ENCODE data around the gene ICA1L.

Gene ICA1L

DNA sequence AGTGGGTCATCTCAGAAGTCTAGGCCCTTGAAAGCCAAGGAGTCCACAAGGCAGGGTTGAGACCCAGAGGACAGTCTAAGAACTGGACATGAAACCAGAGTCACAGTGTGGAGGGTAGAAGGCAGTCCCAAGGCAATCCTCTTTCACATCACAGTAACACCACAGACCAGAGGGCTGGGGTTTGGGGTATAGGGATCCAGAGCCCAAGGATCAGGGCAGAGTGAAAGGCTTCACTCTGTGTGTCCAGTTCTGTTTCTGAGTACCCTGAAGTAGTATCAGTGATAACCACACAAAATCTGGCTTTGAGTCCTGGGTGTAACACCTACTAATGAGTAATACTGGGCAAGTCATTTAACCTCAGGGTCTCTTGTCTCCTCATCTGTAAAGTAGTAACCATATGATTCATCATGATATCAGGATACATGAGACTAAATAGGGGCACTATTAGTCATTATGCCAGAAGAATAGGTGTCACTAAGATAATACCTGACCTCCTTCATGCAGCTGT, 91.0 kb downstream of the ICA1L start:
- DNase-seq: no peak

DNA sequence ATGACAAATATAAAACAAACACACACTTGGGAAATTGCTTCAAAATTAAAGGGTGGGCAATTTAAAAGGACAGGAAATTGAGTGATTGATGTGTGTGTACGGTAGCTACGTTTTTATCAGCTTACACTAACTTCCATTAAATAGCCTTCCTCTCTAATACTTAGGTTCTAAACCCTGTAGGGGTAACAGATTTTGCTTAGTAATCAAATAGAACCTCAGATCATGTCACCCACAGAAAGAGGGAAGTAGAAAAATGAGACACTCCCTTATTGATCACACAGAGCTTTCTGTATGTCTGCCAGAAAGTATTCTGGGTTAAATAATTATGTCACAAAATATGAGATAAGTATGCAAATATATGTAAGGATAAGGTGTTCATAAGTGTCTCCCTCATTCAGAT, 93.3 kb downstream of the ICA1L start:
- no peak for DNase-seq

DNA sequence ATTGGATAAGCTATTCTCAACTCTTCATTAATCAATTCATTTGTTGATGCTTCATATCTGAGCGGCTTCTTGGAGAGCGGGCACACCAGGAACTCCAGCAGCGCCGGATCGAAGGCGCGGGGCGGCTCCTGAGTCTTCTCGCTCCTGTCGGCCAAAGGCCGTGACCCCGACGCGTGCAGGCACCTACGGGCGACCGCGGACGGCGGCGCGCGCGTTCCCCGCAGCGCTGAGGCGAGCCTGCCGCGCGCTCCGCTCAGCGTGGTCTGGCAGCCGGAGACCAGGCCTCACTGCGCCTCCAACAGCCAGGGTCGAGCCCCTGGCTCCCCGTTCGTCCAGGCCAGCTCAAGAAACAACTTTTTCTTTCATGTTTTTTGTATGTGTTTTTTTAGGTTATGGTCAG, 97.5 kb downstream of the ICA1L start:
- no peak for DNase-seq

DNA sequence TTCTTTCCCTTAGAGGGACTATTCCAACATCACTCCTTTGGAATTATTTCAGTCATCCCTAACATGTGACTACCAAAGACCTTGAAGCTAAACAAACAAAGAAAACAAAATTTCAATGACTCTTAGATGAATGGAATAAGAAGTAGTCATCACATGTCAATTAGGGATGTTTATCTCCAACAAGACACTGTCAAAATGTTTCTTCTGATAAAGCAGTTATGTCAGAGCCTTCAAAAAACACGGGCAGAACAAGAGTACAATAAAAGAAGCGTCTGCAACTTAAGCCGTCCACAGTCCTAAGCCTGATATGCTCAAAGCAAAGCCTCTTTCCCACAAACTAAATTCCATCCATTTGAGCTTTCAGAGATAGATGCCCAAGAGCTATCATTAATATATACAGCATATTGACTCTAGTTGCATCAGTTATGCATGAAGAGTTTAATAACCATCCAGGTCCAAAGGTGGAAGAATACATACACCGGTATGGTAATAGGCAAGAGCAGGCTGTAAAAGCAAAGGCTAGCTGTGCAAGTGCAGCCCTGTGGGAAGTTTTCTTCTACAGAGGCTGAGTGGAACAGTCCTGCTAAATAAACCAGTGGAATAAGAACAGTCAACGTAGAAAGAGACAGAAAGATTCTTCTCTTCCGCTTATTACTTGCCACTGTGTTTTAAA, 98.1 kb downstream of the ICA1L start:
- no peak for DNase-seq

DNA sequence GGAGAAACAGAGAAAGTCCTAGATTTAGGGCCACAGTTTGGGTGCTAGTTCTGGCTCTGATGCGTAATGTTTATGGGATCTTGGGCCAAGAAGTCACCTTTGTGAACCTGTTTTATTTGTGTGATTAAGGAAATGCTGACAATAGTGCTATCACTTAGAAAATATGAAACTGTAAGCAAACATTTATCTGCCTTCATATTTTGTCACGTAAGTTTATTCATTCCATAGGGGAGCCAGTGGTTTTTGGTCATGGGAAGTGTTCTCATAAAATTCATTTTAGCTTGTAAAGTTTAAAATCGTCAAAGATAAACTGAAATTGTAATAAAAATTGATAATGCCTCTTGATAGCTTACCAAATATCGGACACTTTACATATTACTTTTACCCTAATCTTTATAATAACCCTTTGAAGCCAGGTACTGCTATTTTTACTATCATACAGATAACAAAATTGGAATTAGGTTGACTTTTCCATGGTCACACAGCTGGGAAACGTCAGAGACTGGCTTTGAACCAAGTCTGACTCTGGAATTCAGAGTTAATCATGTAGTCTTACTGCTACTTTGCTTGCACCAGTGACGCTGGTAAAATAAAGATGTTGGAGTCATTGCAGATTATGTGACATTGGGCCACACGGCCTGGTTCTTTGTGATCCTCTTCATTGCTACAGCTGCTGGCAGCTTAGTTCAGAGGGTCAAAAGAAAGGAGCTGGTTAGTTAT, 99.7 kb downstream of the ICA1L start:
- DNase-seq: no peak

DNA sequence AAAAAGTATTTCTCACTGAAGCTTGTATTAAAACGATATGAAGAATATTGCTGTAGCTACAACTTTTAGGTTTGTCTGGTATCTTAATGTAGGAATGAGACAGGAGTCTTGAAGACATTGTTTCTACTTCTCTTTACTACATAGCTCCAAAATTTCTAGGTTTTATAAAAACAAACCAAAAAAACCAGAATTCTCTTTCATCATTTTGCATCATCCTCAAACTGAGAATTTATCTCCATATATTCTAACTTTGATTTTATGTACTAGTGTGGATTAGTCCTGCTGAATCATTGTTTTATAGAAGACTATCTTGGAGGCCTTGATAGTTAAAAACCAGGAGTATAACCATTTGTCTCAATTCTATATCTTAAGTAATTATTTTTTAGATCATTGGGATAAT, 100.2 kb downstream of the ICA1L start:
- no peak for DNase-seq

DNA sequence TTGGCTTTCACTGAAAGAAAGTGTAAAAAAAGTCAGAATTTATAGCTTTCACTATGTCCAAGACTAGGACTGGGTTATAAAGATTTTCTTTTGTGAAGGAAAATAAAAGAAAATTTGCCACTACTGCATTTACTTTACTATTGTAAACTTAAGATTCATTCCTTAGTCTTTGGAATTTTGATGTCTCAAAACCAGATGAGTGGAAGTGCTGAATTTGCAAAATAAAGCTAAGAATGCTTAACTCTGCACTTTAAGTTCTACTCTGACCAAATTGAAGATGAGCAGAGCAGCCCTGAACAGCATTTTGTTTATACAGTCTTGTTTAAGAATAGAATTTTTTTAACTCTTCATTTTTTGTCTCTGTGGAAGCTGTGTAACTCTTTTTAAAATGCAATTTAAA, 102.4 kb downstream of the ICA1L start:
- DNase-seq: no peak

DNA sequence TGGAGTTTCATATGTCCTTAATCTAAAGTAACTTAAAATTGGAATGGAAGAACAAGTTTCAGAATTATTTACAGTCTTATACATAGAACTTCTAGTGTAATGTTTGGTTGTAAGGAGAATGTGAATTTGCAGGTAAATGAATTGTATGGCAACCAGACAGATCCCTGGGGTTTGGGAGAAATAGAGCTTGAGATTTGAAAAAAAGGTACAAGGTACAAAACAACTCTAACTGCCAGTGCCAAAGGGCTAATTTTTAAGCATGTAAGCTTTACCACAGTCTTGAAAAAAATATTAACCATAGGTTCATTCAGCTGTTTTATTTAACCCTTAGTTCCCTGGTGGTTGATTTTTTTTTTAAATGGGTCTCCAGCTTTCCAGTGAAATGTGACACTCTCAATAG, 103.3 kb downstream of the ICA1L start:
- DNase-seq: no peak

DNA sequence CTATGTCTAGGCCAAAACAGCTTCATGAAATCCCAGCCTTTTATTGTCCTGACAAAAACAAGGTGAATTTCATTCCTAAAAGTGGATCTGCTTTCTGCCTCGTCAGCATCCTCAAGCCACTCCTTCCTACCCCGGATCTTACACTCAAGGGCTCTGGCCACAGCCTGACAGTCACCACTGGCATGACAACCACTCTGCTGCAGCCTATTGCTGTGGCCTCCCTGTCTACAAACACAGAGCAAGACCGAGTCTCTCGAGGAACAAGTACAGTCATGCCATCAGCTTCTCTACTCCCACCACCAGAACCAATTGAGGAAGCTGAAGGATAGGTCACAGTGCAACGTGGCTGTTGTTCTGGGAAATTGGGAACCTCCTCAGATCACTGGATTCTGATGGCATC, 106.1 kb downstream of the ICA1L start:
- no peak for DNase-seq

DNA sequence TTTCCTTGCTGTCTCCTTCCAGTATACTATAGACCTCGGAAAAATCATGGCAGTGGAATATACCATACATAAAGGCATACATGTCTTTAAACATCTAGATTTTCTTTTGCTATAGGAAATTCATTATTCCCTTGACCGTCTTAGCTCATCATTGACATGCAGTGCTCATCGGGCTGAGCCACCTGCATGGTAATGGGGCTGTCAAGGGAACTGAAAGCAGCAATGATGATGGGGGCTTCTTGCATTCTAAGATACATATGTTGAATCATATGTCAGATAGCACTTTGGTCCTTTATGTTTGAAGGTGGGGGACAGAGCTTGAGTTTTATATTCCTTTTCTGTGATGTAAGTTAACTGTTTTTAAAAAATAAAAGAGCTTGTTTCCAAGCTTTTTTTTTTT, 106.6 kb downstream of the ICA1L start:
- DNase-seq: no peak

DNA sequence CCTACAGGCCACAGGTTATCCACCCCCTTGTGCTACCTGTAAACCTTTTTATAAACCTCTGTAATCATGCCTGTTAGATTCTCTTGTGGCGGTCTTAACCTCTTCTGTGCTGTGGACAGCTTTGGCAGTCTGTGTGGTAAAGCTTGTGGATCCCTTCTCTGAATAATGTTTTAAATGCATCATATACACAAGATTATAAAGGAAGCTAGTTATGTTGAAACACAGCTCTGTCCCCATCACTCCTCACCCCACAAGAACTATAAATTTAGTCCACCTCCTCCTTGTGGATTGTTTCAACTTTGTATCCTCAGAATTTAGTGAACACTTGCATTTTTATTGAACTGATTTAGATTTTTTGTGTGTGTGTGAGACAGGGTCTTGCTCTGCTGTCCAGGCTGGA, 107.7 kb downstream of the ICA1L start:
- DNase-seq: no peak

DNA sequence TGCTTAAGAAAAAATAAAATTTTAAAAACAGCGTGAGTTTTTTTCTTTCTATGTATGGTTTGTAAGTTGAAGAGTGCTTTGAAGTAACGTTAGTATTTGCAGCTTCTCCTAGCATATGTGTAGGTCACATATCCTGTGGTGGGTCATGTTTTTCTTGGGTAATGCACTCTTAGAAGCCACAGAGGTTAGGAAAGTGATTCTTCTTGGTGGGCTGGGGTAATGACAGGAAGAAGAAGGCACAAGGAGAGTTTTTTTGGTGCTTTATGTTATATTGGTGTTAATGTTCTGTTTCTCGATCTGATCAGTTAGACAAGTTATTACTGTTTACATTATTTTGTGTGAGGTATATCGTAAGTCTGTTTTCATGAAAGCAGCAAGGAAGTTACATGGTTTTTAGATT, 109.0 kb downstream of the ICA1L start:
- DNase-seq: no peak

DNA sequence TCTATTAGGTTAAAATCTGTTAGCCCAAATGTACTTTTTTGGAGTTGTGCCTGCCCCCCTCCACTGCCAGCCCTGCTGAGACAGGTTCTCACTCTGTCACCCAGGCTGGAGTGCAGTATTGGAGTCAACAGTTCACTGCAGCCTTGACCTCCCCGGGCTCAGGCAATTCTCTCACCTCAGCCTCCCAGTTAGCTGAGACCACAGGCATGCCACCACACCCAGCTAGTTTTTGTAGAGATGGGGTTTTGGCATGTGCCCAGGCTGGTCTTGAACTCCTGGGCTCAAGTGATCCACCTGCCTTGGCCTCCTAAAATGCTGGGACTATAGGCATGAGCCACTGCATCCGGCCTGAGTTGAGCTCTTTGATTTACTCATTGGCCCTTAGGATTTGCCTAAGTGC, 110.7 kb downstream of the ICA1L start:
- DNase-seq: no peak

DNA sequence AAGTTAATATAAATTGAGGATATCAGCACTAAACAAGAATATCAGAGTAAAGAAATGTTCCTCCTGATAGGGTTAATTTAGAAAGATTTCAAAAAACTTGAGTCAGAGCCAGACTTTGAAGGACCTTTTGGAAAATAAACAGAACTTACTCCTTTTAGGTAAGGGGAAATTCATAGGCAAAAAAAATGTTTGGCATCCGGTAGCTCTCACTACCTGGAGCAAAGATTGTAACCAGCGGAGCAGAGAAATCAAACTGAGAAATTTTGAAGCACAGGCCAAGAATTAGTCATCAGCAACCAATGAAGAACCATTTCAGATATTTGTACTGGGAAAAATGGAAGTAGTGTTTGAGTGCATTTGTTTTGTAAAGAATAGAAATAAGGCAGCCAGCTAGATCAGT, 113.0 kb downstream of the ICA1L start:
- DNase-seq: no peak

DNA sequence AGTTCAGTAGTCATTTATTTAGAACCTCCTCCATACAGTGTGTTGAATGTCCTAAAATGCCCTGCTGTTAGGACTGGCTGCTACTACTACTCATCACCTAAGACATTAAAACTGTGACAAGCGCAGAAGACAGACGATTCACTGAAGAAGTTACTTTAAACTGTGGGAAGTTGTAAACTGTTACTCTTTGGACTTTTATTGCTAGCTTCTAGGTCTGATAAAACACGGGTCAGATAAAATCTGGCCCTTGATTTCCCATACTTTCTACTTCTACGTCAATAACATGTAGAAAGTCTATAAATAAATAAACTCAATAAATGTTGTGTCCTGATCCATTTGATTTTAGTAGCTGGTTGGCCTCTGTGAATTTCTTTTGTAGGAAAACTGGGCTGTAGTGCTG, 113.4 kb downstream of the ICA1L start:
- DNase-seq: no peak

DNA sequence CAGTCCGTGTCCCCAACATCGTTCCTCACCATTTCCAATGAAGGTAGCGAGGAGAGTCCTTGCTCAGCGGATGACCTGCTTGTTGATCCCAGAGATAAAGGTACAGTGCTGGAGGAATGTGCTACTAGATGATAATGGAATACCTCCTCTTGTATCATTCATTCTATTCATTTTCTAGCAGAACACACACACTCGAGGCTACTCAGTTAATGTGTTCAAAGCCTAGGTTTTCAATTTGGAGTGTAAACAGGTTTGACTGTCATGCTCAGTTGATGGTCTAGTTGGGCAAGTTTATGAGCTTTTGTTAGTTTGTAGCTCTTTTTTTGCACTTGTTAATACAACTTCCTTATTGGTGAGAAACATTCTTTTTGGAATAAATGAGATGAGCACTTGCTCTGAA, 114.2 kb downstream of the ICA1L start:
- DNase-seq: no peak

DNA sequence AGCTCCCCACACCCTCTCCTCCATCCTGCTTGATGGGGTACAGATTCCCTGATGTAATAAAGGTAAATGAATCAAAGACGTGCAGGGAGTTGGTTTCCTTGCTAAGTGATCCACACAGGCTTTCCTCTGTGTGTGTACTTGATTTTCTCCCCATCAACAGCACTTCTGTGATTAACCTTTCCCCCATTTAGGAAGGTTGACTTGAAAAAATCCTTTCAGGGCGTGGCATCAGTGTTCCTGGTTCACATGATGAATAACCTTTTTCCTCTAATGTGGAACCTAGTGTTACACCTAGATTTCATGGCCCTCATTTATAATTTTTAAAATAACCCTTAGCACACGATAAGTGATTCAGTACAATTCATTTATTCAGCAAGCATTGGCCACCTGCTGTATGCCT, 115.0 kb downstream of the ICA1L start:
- no peak for DNase-seq

DNA sequence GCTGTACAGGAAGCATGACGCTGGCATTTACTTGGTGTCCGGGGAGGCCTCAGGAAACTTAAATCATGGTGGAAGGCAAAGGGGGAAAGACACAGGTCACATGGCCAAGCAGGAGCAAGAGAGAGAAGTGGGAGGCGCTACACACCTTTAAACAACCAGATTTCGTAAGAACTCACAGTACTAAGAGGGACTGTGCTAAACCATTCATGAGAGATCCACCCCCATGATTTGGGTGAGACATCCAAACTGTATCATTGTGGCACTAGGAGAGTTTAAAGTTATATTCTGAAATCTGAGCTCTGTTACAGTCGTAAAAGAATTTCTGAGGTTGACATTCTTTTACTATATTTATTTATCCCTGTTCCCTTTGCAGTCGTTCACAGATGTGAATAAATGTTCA, 116.6 kb downstream of the ICA1L start:
- no peak for DNase-seq

DNA sequence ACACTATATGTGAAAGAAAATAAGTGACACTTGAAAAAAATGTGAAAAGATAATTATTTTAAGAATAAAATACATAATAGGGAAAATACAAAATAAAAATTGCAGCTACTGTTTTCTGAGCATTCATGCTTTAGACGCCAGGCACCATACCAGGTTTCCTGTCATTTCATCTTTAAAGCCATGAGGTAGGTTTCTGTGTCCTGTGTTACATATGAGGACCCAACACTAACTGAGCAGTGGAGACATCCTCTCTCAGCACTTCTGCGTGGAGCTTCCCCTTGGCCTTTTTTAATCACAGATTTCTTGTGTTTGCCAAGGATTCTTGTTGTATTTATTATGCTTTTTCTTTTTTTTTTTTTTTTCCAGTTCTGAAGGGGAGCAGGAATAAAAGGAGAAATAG, 119.5 kb downstream of the ICA1L start:
- DNase-seq: no peak

DNA sequence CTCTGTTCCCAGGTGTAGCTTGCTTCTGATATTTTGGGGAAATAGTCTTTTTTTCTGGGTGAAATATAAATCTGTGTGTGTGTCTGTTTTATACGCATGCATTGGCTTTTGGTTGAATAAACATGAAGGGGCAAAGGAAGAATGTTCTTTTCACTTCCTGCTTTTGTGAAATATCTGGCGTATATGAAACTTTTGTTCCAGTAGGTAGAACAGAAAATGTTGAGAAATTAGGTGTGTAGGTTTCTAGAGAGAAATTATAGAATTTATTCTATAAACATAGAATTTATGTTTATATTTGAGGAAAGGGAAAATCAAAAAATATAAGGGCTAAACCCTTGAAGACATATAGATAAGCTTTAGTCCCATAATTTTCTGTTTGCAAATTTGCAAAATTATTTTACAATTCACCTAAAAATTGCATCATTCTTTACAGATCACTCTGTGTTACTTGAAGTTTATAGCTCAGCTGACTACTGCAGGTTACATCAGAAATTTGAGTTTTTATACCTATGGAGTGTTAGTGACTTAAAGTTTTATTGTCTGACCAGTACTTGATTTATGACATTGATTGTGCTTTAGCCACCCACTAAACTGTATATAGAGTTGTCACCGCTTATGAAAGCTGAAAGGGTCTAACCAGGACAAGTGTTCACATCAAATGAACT, 120.7 kb downstream of the ICA1L start:
- no peak for DNase-seq

DNA sequence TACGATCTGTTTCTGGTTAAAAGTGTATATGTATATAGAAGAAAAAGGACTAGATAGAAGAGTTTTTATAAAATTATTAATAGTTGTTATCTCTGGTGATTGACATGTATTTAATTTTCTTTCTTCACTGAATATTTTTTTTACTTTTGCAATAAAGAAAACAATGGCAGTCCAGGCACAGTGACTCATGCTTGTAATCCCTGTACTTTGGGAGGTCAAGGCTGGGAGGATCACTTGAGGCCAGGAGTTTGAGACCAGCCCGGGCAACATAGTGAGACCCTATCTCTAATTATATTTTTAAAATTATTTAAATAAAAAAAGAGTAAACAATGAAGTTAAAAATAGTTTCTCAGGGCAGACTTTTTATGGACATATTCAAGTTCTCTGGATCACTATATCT, 122.1 kb downstream of the ICA1L start:
- DNase-seq: no peak

DNA sequence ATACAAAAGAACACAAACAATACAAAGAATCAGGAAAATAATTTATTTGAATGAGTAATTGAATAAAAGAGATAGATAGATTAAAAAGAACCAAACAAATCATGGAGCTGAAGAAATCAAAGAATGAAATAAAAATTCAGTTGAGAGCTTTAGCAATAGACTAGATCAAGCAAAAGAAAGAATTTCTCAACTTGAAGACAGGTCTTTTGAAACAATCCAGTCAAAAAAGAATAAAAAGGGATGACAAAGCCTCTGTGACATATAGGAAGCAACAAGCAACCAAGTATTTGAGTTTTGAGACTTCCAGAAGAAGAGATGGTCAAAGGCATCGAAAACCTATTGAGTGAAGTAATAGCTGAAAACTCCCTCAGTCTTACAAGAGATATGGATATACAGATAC, 128.0 kb downstream of the ICA1L start:
- DNase-seq: no peak

DNA sequence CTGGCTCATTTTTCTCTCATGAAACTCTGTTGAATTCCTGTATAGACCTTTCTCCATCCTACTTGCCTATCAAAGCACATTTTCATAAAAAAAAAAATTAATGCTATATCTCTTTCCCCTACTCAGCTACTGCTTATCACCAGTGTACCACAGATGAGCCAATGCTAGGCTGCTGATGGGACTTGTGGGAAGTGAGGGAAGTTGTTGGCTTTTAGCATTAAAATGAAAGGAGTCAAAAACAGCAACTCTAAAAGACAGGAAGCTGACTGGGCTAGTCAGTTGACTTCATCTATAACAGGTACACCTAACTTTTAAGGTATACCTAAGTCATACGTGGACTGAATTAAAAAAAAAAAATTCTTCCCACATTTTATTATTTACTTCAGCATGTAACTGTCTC, 134.7 kb downstream of the ICA1L start:
- no peak for DNase-seq

DNA sequence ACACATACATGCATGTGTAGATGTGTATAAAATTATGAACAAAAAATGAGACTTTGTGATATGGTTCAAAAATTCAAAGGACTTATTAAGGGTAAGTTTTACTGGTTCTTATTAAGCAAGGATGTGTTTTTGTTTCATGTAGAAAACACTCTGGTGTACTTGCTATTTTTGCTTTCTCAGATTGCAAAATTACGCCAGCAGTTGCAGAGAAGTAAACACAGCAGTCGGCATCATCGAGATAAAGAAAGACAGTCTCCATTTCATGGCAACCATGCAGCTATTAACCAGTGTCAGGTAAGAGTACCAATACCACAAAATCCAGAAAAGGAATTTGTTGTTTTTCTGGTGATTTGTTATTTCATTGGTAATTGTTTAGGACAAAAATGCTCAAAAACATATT, 145.5 kb downstream of the ICA1L start:
- DNase-seq: no peak

Data from stimulated activated CD8-positive, alpha-beta memory T cell treated with anti-CD3 and anti-CD28 coated beads, Interleukin-4, amount 100 ng/mL, for 48 hours (primary cell).